NCI-H748 (cell line): ENCODE results near the gene SSTR5.

Experiments
- DNase-seq: peaks from one replicate; lab custom pipeline; 2025; ENCODE audit not compliant: unreplicated experiment; lab: John Stamatoyannopoulos, UW

Gene SSTR5

DNA sequence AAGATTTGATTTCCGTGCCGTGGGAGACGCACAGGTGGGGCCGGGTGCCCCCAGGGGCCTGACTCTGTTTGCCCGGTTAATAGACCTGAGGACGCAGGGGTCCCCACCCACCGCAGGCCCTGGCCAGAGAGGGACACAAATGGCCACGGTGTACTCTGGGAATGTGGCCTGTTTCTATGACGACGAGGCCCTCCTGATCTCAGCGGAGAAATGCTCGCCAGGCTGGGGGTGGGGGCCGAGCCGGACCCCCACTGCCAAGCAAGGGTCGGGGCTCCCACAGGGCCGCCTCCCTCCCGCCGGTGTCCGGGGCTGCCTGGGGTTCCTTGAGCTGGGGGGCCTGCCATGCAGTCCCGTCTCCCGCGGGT is 48.0 kb downstream of the SSTR5 start:
- DNase-seq = no peak

DNA sequence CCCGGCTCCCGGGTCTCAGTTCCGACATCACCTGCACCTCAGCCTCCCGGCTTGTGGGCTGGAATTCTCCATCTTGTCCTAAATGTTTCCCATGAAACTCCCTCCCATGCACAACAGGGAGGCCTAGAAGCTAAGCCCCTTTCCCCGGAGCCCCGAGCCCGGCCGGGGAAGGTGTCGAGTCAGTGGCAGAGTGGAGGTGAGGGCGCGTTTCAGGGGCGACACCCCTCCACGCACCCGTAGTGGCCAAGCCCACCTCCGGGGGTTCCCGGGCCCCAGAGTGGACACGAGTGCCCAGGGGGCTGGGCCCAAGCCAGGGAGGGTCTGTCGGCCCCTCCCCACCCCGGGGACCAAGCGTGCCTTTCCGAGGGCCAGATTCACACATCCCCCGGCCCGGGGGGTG is 48.5 kb downstream of the SSTR5 start:
- DNase-seq = no peak

DNA sequence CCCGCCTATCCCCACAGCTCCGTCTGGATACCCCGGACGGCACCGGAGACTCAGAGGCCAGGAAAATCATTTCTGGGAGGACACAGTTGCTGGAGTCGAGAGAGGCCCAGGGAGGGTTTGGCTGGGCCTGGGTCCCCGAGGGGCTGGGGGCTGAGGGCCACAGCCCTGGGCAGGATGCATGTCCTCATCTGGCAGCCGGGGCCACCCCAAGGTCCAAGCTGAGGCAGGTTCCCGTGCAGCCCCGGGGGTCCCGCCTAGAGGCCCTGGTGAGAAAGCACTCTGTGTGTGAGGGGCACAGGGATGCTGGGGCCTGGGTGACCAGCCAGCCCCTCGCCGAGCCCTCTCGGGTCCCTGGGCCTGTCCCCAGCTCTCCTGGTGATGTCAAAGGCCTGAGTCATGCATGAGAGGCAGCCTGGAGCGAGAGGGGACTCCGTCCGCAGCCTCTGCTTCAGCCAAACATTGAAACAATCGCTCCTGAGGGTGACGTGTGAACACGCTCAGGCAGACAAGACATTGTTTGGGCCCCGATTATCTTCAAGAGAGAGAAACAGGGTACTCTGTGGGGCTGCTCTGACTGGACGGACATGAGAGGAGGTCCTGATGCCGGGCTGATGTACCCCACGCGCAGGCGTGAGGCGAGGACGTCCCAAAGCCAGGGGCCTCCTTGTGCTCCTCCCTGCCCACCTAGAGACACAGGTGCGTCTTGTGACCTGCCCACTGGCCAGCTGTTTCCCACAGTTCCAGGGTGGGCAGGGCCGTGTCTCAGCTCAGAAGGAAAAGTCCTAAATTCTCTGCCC is 49.3 kb downstream of the SSTR5 start:
- no peak for DNase-seq

DNA sequence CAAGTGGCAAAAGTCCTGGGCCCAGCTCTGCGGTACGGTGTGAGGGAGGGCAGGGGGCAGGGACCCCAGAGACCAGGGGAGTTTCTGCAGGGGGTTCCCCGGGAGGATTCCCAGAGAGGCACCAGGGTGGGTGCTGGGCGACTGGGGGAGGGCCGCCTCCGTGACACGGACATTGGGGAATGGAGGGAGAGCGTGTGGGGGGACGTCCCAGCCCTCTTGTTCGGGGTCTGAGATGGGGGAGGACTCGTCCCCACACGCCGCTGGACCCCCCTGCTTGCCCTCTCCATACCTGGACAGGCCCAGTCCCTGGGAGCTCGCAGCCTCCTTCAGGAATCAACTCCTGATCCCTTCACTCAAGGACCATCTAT is 49.8 kb downstream of the SSTR5 start:
- DNase-seq = no peak

DNA sequence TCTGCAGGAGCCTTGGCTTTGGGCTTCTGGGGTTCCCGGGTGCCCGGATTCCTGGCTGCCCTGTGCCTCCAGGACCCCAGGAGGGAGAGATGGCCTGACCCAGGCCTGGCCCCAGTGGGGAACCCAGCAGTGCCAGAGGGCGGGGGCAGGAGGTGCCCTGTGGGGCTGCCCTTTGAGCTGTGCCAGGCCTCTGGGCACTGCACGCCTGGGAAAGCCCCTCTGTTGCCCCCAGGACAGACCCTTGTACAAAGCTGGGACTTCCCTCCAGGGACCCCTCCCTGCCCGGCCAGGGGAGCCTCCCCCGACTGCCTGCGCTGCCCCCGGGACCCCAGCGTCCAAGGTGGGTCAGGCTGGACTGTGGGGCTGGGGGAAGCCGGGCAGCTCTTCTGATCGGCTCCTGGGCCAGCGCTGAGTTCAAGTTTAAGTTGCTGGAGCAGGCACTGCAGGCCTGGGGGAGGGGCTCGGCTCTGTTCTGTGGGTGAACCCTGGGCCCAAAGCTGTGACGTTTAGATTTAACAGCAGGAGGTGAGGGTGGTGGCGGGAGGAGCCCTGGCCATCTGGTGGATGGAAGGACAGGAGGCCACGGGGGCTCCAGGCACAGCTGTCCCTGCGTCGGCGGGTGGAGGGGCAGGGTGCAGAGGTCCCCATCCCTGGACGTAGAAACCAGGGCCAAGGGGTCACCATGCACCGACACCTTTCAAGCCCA is 51.1 kb downstream of the SSTR5 start:
- DNase-seq = no peak

DNA sequence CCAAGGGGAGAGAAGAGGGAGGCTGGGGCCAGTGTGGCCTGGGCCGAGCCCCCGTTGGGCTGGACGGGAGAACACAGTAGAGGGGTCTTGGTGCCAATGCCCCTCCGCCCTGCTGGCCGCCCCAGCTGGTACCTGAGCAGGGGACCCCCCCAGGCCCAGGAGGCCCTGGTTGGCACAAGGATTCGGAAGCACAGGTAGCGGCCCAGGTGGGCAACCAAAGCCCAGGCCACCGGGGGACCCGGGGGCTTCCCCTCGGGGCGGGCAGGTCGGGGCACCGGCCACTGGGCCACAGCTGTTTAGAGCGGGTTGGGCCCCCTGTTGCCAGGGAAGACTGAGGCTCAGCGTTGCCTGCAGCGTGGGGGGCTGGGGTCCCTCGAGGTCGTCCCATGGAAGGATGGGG is 51.7 kb downstream of the SSTR5 start:
- DNase-seq = no peak

DNA sequence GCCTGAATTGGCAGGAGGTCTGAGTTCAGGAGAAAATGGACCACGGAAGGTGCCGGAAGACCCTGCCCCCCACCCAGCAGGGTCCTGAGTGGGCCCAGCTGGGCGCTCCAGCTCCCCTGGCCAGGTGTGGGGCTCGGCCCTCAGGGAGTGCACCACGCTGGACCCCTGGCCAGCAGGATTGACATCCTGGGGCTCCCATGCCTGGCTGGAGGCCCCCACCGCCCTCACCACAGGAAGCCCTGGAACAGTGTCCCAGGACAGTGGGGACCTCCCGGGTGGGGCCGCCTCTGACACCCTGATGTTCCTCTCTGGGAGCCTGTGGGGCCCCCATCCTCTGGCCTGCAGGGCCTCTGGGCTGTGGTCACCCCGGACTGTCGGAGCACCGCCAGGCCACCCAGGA is 52.2 kb downstream of the SSTR5 start:
- no peak for DNase-seq

DNA sequence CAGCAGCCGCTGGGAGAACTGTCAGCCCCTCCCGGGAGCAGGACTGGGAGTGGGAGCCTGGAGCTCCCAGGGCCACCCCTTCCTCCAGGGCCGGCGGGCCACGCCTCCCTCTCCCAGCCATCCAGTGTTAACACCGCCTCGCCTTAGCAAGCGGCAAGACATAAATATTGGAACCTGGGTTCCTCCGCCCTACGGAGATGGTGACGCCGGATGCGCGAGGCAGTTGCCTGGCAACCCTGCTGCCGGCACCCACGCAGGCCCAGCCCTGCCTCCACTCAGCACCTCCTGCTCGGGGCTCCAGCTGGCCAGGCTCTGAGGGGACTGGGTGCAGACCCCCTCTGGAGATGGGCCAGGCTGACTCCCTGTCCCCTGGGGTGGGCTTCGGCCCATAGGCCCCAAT is 52.9 kb downstream of the SSTR5 start:
- DNase-seq = peak; percentile 68

DNA sequence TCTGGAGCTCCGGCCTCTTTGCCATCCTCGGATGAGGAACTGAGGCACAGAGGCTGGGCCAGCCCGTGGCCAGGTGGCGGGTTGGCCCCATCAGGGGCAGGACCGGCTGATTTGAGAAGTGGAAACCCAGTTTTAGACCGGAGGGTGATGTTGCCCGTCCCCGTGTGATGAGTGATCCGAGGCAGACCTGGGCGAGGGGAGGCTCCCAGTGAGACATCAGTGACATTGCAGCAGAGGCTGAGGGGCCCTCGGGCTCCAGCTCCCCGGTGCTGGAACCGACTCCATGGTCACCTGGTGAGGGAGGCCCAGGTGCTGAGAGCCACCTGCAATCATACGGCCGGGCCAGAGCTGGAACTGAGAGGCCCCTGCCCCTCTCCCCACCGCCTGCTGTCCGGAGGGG is 53.5 kb downstream of the SSTR5 start:
- DNase-seq = no peak

DNA sequence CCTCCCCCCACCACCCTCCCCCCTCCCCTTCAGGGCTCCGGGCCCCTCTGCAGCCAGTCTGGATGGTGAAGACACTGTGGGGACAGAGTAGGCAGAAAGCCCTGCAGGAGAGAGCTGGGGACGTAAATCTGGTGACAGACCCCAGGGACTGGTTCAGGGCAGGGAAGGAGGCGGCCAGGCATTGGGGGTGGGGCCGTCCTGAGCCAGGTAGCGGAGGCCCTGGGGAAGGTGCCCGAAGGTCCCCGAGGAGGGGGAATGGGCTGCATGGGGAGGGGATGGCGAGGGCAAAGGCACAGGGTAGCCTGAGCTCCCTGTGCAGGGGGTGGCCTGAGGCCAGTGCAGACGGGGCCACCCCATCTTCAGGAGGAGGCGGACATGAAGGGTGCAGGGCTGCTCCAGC is 54.0 kb downstream of the SSTR5 start:
- no peak for DNase-seq

DNA sequence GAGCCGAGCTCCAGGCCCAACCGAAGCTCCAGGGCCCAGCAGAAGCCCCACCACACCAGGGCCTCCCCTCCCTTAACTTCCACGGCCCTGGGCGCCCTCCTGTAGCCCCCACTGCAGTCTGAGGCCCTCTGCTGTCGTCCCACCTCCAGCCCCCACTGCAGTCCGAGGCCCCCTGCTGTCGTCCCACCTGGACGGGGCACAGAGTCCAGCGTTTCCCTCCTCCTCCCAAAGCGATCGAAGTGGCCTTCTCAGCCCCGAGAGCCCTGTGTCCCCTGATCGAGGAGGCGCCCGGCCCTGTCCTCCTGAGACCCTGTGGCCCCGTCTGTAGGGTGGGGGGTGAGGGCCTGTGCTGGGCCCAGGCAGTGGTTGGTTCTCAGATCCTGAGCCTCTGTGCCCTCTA is 54.6 kb downstream of the SSTR5 start:
- no peak for DNase-seq

DNA sequence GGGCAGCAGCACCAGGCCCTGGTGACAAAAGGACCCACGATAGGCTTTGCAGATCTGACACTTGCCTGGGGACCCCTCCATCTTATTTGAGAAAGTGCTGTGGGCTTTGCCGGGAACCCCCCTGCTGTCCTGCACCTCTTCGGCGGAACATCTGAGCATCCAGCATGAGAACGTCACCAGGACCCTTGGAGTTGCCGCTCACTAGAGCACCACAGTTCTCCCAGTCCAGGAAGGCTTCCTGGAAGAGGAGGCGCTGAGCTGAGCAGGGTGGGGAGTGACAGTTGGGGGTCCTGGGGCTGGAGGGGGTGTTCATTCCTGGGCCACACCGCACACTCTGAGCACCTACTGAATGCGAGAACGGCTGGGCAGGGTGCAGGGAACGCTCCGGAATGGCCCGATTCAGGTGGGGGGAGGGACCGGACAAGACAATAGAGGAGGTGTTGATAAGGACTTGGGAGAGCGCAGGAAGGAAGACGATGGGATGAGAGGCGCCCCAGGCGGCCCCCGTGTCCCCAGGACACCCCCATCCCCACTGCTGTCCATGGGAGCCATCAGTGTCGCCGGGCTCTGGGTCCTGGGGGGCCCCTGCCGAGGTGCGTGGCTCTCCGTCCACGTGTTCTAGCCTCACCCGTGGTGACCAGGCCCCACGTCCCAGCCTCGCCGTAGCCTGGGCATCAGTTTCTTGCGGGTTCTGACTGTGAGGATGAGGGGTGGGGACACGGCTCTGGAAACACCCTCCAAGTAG is 55.6 kb downstream of the SSTR5 start:
- no peak for DNase-seq

DNA sequence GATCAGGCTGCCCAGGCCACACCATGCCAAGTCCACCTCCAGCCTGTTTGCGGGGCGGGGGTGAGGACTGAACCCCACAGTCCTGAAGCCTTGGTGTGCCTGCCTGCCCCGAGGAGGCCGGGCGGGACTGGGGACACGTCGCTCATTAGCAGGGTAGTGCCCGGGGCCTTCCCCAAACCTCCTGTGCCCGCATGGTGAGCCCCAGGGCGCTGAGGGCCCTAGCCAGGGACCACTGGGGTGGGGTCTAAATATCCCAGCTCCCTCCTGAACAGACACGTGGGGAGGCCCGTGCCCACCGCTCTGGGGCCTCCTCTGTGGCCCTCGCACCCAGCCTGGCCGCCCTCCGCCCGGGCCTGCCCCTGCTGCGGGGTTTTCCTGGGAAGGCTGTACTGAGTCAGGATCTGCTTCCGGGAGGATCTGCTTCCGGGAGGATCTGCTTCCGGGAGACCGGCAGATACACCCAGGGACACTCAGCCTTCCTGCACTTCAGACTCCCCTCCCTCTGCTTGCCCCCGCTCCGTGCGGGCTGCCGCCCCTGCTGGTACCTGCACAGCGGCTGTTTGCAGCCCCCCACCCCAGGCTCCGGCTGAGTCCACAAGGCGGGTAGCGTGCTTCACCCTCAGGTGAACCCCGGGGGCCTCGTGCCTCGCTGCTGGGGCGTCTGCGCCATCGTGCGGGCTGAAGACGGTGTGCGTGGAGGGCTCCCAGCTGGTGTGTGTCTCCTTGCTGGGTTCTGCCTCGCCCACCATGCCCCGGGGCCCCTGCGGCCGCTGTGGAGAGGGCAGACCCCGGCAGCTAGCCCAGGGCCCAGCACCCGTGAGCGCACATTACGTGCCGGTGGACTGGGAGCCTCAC is 56.8 kb downstream of the SSTR5 start:
- no peak for DNase-seq

DNA sequence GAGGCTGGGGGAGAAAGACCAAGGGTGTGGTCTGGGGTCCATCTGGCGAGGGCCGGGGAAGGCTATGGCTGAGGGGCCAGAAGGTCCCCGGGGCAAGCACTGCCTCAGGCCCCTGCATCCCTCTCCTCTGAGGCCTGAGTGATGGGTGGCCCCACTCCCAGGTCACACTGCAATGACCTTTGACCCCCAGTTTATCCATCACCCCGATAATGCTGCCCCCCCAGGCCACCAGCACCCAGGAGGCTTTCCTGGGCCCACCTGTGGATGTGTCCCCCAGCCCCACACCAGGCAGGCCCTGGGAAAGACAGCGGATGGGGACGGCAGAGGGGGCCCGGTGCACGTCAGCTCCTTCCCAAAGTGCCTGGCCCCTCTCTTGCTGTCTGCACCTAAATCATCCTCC is 57.8 kb downstream of the SSTR5 start:
- no peak for DNase-seq
